Nephron progenitor cell (in vitro differentiated cells): ENCODE measurements around the gene BSG.
"Not testable (repeated sequence)": the region's sequence is repeated elsewhere in the genome, so short reads cannot be mapped to it uniquely, and the experiment has no call there.

Experiments
- DNase-seq: peaks from one replicate; pipeline ENCODE4 v3.0.0; 2021
- H3K27ac Mint-ChIP-seq: 2 replicates; pipeline ENCODE4 v1.8.0; 2021; ENCODE audit warnings: mild to moderate bottlenecking, moderate library complexity, mixed read lengths
- H3K27me3 Mint-ChIP-seq: 2 replicates; pipeline ENCODE4 v1.8.0; 2021; ENCODE audit warnings: mild to moderate bottlenecking, low read depth, mixed read lengths; ENCODE audit not compliant: poor library complexity
- H3K36me3 Mint-ChIP-seq: 2 replicates; pipeline ENCODE4 v1.8.0; 2021; ENCODE audit warnings: low read depth, mixed read lengths
- H3K4me1 Mint-ChIP-seq: 2 replicates; pipeline ENCODE4 v1.8.0; 2021; ENCODE audit warnings: mixed read lengths
- H3K4me3 Mint-ChIP-seq: 2 replicates; pipeline ENCODE4 v1.8.0; 2021; ENCODE audit warnings: mild to moderate bottlenecking, moderate library complexity, mixed read lengths
- H3K9me3 Mint-ChIP-seq: 2 replicates; pipeline ENCODE4 v1.8.0; 2021; ENCODE audit warnings: mild to moderate bottlenecking, moderate library complexity, mixed read lengths
- TF ChIP-seq, protein P1 (sequence below): fragments of 200-600 bp; sonication (generic); IDR thresholded peaks from 2 replicates; pipeline ENCODE4 v1.5.0; 2021; ENCODE audit warnings: antibody characterized with exemption

Gene BSG

DNA sequence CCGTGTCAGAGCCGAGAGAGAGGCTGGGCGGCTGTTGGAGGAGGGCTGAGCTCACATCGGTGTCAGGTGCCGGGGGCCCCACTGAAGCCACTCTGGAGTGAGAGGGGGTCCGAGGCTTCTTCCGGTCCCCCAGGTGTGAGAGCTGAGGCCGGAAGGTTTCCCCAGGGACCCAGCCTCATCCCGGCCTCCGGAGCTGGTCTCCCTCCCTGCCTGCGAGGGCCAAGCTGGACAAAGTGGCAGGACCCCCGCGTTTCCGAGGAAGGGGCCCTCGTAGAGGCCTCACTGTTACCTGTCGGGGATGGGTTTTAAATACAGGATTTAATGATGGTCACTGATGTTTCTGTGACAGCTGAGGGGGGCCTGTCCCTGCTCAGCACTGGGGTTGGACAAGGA, 23.9 kb downstream of the BSG start:
- Mint-ChIP-seq H3K27me3 (peaks cover 55% of the 10 kb centered on the region), H3K4me3 (no peak overlapping the region), H3K36me3 (no peaks in the 10 kb centered on the region)

DNA sequence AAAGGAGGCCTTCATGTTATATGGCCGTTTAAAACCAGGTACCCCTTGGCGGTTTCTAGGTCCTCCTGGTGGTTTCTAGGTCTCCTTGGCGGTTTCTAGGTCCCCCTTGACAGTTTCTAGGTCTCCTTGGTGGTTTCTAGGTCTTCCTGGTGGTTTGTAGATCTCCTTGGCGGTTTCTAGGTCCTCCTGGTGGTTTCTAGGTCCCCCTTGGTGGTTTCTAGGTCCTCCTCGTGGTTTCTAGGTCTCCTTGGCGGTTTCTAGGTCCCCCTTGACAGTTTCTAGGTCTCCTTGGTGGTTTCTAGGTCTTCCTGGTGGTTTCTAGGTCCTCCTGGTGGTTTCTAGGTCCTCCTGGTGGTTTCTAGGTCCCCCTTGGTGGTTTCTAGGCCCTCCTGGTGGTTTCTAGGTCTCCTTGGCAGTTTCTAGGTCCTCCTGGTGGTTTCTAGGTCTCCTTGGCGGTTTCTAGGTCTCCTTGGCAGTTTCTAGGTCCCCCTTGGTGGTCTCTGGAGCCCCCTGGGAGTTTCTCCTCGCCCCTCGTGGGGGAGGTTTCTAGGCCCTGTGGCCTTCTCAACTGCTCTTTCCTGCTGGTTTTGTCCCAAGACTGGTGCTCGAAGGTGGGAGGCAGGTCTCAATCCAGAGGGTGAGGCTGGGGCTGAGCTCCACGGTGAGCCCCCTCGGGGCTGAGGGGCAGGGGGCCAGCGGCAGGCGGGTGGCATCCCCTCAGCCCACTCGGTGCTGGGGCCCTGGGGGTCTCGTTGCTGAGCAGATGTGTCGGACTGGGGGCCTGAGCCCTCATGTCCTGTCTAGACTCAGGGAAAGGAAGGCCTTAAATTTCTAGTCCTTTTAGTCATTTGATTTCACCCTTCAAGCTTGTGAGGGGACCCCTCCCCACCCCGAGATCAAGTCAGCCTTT, 25.3 kb downstream of the BSG start:
- Mint-ChIP-seq H3K27ac (no peak overlapping the region), H3K9me3 (peaks cover 22% of the 10 kb centered on the region), H3K4me3 (no peak overlapping the region), H3K36me3 (no peaks in the 10 kb centered on the region), H3K27me3 (peaks cover 47% of the 10 kb centered on the region), H3K4me1 (no peaks in the 10 kb centered on the region)
- TF ChIP-seq, protein P1, sequence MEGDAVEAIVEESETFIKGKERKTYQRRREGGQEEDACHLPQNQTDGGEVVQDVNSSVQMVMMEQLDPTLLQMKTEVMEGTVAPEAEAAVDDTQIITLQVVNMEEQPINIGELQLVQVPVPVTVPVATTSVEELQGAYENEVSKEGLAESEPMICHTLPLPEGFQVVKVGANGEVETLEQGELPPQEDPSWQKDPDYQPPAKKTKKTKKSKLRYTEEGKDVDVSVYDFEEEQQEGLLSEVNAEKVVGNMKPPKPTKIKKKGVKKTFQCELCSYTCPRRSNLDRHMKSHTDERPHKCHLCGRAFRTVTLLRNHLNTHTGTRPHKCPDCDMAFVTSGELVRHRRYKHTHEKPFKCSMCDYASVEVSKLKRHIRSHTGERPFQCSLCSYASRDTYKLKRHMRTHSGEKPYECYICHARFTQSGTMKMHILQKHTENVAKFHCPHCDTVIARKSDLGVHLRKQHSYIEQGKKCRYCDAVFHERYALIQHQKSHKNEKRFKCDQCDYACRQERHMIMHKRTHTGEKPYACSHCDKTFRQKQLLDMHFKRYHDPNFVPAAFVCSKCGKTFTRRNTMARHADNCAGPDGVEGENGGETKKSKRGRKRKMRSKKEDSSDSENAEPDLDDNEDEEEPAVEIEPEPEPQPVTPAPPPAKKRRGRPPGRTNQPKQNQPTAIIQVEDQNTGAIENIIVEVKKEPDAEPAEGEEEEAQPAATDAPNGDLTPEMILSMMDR = no peak
- no peak for DNase-seq

More for the DNA sequence above, 23.9 kb downstream of the BSG start:
- TF ChIP-seq, protein P1 = no peak
- Mint-ChIP-seq H3K9me3 (peaks cover 12% of the 10 kb centered on the region), H3K4me1 (no peaks in the 10 kb centered on the region), H3K27ac (no peak overlapping the region)
- DNase-seq = no peak

DNA sequence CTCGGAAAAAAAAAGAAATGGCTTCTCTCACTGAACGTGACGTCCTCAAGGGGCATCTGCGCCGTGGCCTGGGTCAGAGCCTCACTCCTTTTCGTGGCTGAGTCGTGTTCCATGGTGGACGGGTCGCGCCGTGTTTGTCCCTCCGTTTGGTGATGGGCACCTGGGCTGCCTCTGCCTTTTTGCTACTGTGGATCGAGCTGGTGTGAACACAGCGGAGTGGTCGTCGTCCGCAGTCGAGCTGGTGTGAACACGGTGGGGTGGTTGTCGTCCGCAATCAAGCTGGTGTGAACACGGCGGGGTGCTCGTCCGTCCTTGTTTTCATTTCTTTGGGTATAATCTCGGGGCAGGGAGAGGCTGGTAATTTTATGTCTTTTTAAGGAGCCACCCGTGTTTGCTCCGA, 28.9 kb downstream of the BSG start:
- Mint-ChIP-seq H3K4me3 (no peak overlapping the region), H3K9me3 (peaks cover 30% of the 10 kb centered on the region), H3K27ac (no peak overlapping the region), H3K36me3 (no peaks in the 10 kb centered on the region), H3K4me1 (no peaks in the 10 kb centered on the region), H3K27me3 (peaks cover 17% of the 10 kb centered on the region)
- TF ChIP-seq, protein P1 = no peak
- no peak for DNase-seq

DNA sequence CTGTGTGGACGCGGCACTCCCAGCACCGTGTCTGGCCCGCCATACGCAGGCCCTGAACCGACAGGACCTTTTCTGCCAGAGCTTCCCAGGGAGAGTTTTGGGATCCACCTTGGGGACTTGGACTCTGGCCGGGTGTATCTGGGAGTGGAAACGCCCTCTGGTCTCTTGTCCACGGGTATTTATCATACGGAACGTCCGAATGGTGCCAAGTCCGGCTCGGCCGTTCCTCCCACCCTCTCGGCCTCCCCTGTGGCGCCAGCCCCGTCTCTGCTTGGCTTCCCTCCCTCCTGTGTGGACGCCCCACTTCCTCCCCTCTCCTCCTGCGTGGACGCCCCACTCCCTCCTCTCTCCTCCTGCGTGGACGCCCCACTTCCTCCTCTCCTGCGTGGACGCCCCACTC, 29.4 kb downstream of the BSG start:
- H3K9me3 Mint-ChIP-seq = peaks cover 30% of the 10 kb centered on the region
- H3K27me3 Mint-ChIP-seq = peaks cover 17% of the 10 kb centered on the region
- TF ChIP-seq, protein P1 = no peak
- H3K4me1 Mint-ChIP-seq = no peaks in the 10 kb centered on the region
- no peaks in the 10 kb centered on the region for H3K36me3 Mint-ChIP-seq
- no peak overlapping the region for H3K27ac Mint-ChIP-seq
- DNase-seq = no peak
- H3K4me3 Mint-ChIP-seq = no peak overlapping the region

DNA sequence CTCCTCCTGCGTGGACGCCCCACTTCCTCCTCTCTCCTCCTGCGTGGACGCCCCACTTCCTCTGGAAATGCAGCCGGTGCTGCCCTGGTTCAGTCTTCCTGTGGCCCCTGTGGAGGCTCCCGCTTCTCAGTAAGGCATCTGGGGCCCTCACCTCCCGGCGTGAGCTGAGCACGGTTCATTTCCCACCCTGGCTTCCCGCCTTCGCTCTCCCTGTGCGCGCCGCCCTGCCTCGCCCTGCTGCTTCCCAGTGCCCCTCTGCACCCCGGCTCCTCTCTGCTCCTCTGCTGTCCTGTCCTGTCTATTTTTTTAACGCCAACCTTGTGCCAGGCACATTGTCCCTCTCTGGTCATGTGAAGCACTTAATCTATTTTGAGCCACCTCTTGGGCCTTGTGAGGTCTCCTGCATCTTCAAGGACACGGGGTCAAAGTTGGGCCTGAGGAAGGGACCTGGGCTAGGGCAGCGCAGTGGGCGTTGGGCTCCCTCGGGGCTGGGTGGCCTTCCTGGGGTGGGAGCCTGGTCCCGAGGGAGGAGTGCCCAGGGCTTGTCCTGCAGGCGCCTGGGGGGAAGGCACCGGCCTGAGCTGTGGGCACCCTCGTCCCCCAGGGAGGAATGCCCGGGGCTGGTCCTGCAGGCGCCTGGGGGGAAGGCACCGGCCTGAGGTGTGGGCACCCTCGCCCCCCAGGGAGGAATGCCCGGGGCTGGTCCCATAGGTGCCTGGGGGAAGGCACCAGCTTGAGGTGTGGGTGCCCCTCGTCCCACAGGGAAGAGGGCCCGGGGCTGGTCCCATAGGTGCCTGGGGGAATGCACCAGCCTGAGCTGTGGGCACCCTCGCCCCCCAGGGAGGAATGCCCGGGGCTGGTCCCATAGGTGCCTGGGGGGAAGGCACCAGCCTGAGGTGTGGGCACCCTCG, 30.2 kb downstream of the BSG start:
- peaks cover 30% of the 10 kb centered on the region for H3K9me3 Mint-ChIP-seq
- peaks cover 17% of the 10 kb centered on the region for H3K27me3 Mint-ChIP-seq
- H3K36me3 Mint-ChIP-seq = no peaks in the 10 kb centered on the region
- no peak overlapping the region for H3K27ac Mint-ChIP-seq
- TF ChIP-seq, protein P1 = no peak
- H3K4me3 Mint-ChIP-seq = no peak overlapping the region
- DNase-seq = no peak
- H3K4me1 Mint-ChIP-seq = no peaks in the 10 kb centered on the region

DNA sequence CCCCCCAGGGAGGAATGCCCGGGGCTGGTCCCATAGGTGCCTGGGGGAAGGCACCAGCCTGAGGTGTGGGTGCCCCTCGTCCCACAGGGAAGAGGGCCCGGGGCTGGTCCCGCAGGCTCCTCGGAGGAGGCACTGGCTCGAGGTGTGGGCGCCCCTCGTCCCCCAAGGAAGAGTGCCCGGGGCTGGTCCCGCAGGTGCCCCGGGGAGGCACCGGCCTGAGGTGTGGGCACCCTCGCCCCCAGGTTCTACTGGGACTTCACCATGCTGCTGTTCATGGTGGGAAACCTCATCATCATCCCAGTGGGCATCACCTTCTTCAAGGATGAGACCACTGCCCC, 30.9 kb downstream of the BSG start:
- not testable (repeated sequence) for H3K36me3 Mint-ChIP-seq, H3K27ac Mint-ChIP-seq, DNase-seq, H3K4me1 Mint-ChIP-seq, H3K4me3 Mint-ChIP-seq
- Mint-ChIP-seq H3K9me3 (peaks cover 30% of the 10 kb centered on the region), H3K27me3 (peaks cover 17% of the 10 kb centered on the region)

DNA sequence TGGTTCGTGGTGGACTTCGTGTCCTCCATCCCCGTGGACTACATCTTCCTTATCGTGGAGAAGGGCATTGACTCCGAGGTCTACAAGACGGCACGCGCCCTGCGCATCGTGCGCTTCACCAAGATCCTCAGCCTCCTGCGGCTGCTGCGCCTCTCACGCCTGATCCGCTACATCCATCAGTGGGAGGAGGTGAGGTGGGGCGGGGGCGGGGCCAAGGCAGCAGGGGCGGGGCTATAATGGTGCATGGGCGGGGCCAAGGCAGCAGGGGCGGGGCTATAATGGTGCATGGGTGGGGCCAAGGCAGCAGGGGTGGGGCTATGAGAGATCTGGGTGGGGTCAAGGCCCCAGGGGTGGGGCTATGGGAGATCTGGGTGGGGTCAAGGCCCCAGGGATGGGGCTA, 31.4 kb downstream of the BSG start:
- Mint-ChIP-seq H3K27me3 (peaks cover 17% of the 10 kb centered on the region), H3K9me3 (peaks cover 30% of the 10 kb centered on the region)
- not testable (repeated sequence) for H3K36me3 Mint-ChIP-seq, H3K27ac Mint-ChIP-seq, DNase-seq, H3K4me3 Mint-ChIP-seq, H3K4me1 Mint-ChIP-seq
